ENCODE results near the gene BTBD19.

GRCh38 chr1:44819196-44819607 is 10.9 kb downstream of the BTBD19 start:
- TF ChIP-seq, protein P1, sequence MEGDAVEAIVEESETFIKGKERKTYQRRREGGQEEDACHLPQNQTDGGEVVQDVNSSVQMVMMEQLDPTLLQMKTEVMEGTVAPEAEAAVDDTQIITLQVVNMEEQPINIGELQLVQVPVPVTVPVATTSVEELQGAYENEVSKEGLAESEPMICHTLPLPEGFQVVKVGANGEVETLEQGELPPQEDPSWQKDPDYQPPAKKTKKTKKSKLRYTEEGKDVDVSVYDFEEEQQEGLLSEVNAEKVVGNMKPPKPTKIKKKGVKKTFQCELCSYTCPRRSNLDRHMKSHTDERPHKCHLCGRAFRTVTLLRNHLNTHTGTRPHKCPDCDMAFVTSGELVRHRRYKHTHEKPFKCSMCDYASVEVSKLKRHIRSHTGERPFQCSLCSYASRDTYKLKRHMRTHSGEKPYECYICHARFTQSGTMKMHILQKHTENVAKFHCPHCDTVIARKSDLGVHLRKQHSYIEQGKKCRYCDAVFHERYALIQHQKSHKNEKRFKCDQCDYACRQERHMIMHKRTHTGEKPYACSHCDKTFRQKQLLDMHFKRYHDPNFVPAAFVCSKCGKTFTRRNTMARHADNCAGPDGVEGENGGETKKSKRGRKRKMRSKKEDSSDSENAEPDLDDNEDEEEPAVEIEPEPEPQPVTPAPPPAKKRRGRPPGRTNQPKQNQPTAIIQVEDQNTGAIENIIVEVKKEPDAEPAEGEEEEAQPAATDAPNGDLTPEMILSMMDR (IDR thresholded peaks at IDR 0.05; ENCODE audit: insufficient read depth, low read depth, low read length) = no peak
- no peak for TF ChIP-seq EZH2 (IDR thresholded peaks at IDR 0.05; ENCODE audit: insufficient read depth, low read length)
